Measurements from ENCODE around the gene KLHL17.

Gene KLHL17

GRCh38 chr1:914131-914890 lies 46.1 kb upstream of the KLHL17 start:
- H3K9me3 Mint-ChIP-seq: no peaks in the 10 kb centered on the region
- peaks cover 79% of the 10 kb centered on the region for H3K4me1 Mint-ChIP-seq
- no peak overlapping the region for H3K27ac Mint-ChIP-seq
- no peak overlapping the region for H3K4me3 Mint-ChIP-seq
- no peaks in the 10 kb centered on the region for H3K36me3 Mint-ChIP-seq (ENCODE audit: low read depth)
- H3K27me3 Mint-ChIP-seq (ENCODE audit: low read depth, poor library complexity): peaks cover 60% of the 10 kb centered on the region
- DNase-seq: no peak
- no peak for TF ChIP-seq CTCF (IDR thresholded peaks at IDR 0.05)

DNA sequence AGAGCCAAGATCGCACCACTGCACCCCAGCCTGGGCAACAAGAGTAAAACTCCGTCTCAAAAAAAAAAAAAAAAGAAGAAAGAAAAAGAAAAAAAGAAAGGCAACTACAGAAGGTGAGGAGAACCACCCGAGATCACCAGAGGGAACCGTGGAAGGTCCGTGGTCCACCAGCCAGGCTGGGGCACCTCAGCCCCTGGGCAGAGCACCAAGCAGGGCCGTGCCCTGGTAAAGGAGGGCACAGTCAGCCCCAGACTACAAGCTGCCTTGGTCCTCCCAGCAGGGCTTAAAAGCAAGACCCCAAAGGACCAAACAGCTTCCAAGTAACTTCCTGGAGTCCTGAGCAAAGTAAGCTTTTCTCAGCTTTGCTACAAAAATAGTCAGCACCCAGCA lies 45.5 kb upstream of the KLHL17 start:
- Mint-ChIP-seq H3K9me3 (no peaks in the 10 kb centered on the region), H3K27me3 (ENCODE audit: low read depth, poor library complexity) (peaks cover 60% of the 10 kb centered on the region), H3K4me3 (peak overlapping the region; percentile 62), H3K36me3 (ENCODE audit: low read depth) (no peaks in the 10 kb centered on the region), H3K27ac (no peak overlapping the region), H3K4me1 (peaks cover 79% of the 10 kb centered on the region)
- no peak for DNase-seq
- TF ChIP-seq CTCF (IDR thresholded peaks at IDR 0.05): no peak

GRCh38 chr1:915295-916172 lies 44.9 kb upstream of the KLHL17 start:
- no peaks in the 10 kb centered on the region for H3K36me3 Mint-ChIP-seq (ENCODE audit: low read depth)
- no peak for DNase-seq

GRCh38 chr1:916173-917075 lies 44.0 kb upstream of the KLHL17 start:
- no peak for TF ChIP-seq CTCF (IDR thresholded peaks at IDR 0.05)
- Mint-ChIP-seq H3K4me3 (no peak overlapping the region), H3K9me3 (no peaks in the 10 kb centered on the region), H3K36me3 (ENCODE audit: low read depth) (peaks cover 3% of the 10 kb centered on the region), H3K27me3 (ENCODE audit: low read depth, poor library complexity) (peaks cover 65% of the 10 kb centered on the region), H3K27ac (peak overlapping the region; percentile 59), H3K4me1 (peaks cover 84% of the 10 kb centered on the region)
- DNase-seq: peak; percentile 61

More at GRCh38 chr1:915295-916172, 44.9 kb upstream of the KLHL17 start:
- Mint-ChIP-seq H3K27me3 (ENCODE audit: low read depth, poor library complexity) (peaks cover 60% of the 10 kb centered on the region), H3K9me3 (no peaks in the 10 kb centered on the region), H3K4me1 (peaks cover 84% of the 10 kb centered on the region), H3K4me3 (peak overlapping the region; percentile 62), H3K27ac (no peak overlapping the region)
- no peak for TF ChIP-seq CTCF (IDR thresholded peaks at IDR 0.05)

DNA sequence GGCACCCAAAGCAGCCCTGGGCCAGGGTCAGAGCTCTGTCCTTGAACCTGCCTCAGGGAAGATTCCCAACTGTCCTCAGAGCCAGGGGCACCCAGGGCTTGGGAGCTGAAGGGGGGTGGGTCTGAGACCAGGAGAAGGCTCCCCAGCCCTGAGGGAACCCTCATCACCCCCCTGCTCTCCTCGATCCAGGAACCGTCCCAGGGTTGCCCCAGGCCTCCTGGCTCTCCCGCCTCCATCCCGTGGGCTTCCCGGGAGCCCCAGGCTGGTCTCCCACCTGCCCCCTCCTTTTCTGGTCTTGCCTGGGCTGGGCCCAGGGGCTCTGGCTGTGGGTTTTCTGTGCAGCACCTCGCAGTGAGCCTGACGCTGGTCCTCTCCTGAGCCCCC lies 43.3 kb upstream of the KLHL17 start:
- peak; percentile 33 for DNase-seq
- H3K4me3 Mint-ChIP-seq: peak overlapping the region; percentile 58
- H3K36me3 Mint-ChIP-seq (ENCODE audit: low read depth): peaks cover 4% of the 10 kb centered on the region
- no peaks in the 10 kb centered on the region for H3K9me3 Mint-ChIP-seq
- TF ChIP-seq CTCF (IDR thresholded peaks at IDR 0.05): no peak
- peaks cover 63% of the 10 kb centered on the region for H3K27me3 Mint-ChIP-seq (ENCODE audit: low read depth, poor library complexity)
- H3K27ac Mint-ChIP-seq: peak overlapping the region; percentile 85
- H3K4me1 Mint-ChIP-seq: peaks cover 84% of the 10 kb centered on the region

Measured in nephron progenitor cell (in vitro differentiated cells).